HUES64 (cell line): ENCODE measurements around the gene FAM234B.

Experiments
- H3K27ac ChIP-seq: 2 replicates; pipeline ENCODE4 v1.7.0; 2013; ENCODE audit warnings: low read depth, low read length, inconsistent platforms
- H3K27me3 ChIP-seq: 2 replicates; pipeline ENCODE4 v1.6.1; 2013; ENCODE audit warnings: mild to moderate bottlenecking, low read length; ENCODE audit not compliant: insufficient read depth
- H3K36me3 ChIP-seq: 2 replicates; pipeline ENCODE4 v1.6.1; 2013; ENCODE audit warnings: mild to moderate bottlenecking, low read length; ENCODE audit not compliant: insufficient read depth
- H3K4me1 ChIP-seq: 2 replicates; pipeline ENCODE4 v1.6.1; 2013; ENCODE audit warnings: mild to moderate bottlenecking, low read length, moderate library complexity; ENCODE audit not compliant: insufficient read depth
- H3K4me3 ChIP-seq: 2 replicates; pipeline ENCODE4 v1.5.1; 2013; ENCODE audit warnings: mild to moderate bottlenecking, low read length, moderate library complexity
- H3K9ac ChIP-seq: 2 replicates; pipeline ENCODE4 v1.6.1; 2013; ENCODE audit warnings: mild to moderate bottlenecking, low read depth, low read length
- H3K9me3 ChIP-seq: 2 replicates; pipeline ENCODE4 v1.6.1; 2013; ENCODE audit warnings: low read depth, low read length; ENCODE audit not compliant: insufficient read depth
- WGBS: fragments of 150-250, 120-280 bp; methylation state at CpG from one replicate; pipeline ENCODE4 v1.1.7; 2013; ENCODE audit warnings: missing lambda C conversion rate; 5-methylcytosine and 5-hydroxymethylcytosine counted together

FAM234B gene

DNA sequence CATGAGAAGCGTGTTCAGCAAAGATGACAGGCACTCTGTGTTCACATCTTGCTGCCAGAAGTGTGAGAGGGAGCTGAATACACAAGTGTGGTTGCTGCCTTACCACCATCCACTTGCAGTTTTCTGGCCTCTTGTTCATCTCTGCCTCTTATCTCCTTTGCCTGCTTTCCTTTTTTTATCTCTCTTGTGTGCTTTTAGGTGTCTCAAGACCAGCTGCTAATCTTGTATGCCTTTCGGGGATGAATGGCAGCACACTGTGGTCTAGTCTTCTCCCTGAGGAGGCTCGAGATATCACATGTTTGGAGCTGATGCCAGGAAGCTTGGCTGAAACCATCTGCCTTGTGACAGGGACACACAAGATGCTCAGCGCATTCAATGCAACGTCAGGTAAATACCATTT is 17.2 kb downstream of the FAM234B start:
- Histone ChIP-seq H3K9ac (no peak overlapping the region), H3K4me3 (no peak overlapping the region), H3K27me3 (no peaks in the 10 kb centered on the region), H3K9me3 (no peaks in the 10 kb centered on the region), H3K27ac (no peak overlapping the region), H3K36me3 (peaks cover 69% of the 10 kb centered on the region), H3K4me1 (0 out of 2 replicates have a peak, but pooled peaks cover 3% of the 10 kb centered on the region)
- 88% methylated on average over 5 of the region's 5 CpGs for WGBS

DNA sequence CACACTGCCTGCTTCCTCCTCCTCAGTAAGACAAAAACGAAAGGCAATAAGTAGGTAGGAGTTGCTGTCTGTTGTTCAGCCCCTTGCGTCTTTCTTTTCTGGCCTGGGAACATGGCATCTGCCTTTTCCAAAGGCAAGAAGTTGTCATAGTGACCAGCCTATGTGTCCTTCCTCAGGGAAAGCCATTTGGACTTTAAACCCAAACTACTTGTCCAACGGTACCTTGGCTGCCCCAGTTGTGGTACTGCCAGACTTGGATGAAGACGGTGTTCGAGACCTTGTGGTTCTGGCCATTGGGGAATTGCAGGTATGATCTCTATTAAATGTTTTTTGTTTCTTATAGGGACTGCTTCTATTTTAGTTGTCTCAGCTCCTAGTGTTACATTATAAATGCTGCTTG is 18.5 kb downstream of the FAM234B start:
- H3K4me1 ChIP-seq: 0 out of 2 replicates have a peak, but pooled peaks cover 3% of the 10 kb centered on the region
- H3K27ac ChIP-seq: no peak overlapping the region
- H3K36me3 ChIP-seq: peaks cover 75% of the 10 kb centered on the region
- 93% methylated on average over 5 of the region's 5 CpGs for WGBS
- no peak overlapping the region for H3K9ac ChIP-seq
- H3K4me3 ChIP-seq: no peak overlapping the region
- no peaks in the 10 kb centered on the region for H3K27me3 ChIP-seq
- no peaks in the 10 kb centered on the region for H3K9me3 ChIP-seq

DNA sequence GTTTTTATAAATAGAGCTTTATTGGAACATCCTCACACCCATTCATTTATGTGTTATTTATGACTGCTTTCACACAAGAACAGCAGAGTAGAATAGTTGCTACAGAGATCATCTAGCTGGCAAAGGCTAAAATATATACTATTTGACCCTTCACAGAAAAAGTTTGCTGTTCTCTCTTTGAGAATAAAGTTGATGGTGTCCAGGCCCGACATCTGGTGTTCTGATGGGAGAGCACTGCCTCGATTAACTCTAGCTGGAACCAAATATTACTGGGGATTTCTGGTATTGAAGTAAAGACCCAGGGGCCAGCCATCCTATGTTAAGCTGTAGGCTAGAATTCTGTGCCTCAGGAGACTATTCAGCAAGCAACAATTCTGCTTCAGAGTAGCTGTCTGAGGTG is 21.8 kb downstream of the FAM234B start:
- Histone ChIP-seq H3K9ac (no peak overlapping the region), H3K27ac (no peak overlapping the region), H3K27me3 (no peaks in the 10 kb centered on the region), H3K4me1 (0 out of 2 replicates have a peak, but pooled peaks cover 3% of the 10 kb centered on the region), H3K9me3 (no peaks in the 10 kb centered on the region), H3K4me3 (no peak overlapping the region), H3K36me3 (peaks cover 67% of the 10 kb centered on the region)
- 95% methylated on average over 2 of the region's 2 CpGs for WGBS

DNA sequence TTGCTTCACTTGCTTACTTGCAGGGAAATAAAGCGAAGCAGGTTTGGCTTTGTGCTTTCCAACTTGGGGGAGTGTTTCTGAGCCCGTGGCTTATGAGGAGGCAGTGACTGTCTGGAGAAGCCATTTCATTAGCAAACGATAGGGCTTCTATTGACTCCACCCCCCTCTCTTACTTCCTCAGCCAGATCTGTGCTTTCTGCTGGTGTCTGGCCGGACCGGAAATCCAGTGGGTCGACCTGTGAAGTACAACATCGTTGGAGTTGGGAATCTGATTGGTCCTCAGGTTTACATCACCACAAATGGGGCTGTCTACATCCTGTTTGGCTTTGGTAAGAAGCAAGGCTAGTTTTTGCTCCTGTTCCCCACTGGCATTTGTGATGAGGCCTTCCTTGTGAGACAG is 22.3 kb downstream of the FAM234B start:
- no peak overlapping the region for H3K9ac ChIP-seq
- no peak overlapping the region for H3K4me3 ChIP-seq
- no peak overlapping the region for H3K27ac ChIP-seq
- H3K9me3 ChIP-seq: no peaks in the 10 kb centered on the region
- 95% methylated on average over 7 of the region's 7 CpGs for whole genome bisulfite sequencing
- H3K27me3 ChIP-seq: no peaks in the 10 kb centered on the region
- peaks cover 67% of the 10 kb centered on the region for H3K36me3 ChIP-seq
- 0 out of 2 replicates have a peak, but pooled peaks cover 3% of the 10 kb centered on the region for H3K4me1 ChIP-seq

DNA sequence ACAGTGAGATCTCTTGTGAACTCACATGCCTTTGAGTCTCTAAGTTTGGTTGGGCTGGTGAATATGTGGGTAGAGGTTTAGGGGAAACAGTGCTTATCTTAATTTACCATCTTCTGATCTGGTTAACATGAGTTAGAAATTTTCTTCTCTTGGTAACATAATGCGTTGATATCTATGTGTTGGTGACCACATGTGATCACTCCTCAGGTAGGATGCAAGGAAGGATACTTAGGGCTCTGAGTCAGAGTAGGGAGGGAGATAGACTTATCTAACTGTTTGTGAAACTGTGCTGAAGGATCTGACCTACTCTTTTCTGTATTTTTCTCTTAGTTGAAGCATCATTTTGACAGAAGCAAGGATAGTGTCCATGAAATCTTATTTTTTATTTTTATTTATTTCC is 23.1 kb downstream of the FAM234B start:
- Histone ChIP-seq H3K27ac (no peak overlapping the region), H3K36me3 (peaks cover 68% of the 10 kb centered on the region), H3K9ac (no peak overlapping the region), H3K4me1 (0 out of 2 replicates have a peak, but pooled peaks cover 3% of the 10 kb centered on the region), H3K27me3 (no peaks in the 10 kb centered on the region), H3K9me3 (no peaks in the 10 kb centered on the region), H3K4me3 (no peak overlapping the region)
- 96% methylated on average over 1 of the region's 1 CpG for WGBS

DNA sequence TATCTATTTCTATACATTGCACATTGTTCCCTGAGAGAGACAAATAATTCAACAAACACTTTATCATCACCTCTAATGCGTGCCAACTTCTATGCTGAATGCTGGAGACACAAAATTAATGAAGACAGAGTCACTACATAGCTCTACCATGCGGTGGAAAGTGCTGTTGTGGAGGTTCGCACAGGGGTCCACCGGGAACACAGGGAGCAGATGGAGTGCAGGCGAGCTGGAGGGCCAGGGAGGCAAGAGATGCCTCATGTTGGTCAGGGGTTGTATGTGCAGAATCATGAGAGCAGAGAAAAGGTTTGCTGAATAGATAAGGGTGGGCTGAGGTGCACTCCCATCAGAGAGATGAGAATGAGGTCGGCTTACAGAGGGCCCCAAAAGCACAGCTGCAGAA is 25.2 kb downstream of the FAM234B start:
- H3K9me3 ChIP-seq: no peaks in the 10 kb centered on the region
- WGBS: 92% methylated on average over 6 of the region's 6 CpGs

DNA sequence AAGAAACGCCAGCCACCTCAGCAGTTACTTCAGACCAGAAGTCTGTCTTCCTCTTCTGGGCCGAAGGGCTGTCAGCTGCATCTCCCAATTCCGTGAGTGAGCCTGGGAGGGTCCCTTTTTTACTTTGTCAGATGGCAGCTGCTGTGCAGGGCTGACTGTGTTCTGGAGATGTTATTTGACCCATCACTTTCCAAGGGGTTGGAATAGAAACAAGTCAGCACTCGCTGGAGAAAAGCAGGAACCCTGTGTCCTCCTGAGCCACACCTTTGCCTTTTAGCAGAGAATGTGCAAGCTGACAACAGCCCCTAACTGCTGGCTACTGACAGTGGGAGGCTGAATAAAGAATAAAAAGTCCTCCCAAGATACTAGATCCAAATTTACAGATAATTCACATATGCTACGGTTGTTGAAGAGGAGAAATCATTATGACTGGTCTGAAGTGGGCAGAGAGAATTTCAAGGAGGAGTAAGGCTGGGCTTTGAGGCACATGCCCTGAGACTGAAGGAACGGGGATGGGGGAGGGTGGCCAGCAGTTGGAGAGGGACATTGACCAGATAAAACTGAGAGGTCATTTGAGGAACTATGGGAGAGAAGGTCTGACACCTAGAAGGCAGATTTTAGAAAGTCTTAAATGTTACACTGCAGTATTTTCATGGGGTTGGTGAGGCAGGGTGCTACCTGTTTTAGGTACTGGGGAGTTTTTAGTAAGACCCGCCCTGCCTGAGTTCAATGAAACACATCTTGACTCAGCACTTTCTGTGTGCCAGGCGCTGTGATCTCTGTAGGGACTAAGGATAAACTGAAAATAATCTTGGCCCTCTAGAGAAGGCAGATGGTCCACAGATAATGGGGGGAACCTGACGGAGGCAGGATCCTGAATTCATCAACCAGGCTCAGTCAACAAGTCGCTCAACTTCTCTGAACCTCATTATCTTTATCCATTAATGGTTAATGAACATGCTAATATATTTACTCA is 27.4 kb downstream of the FAM234B start:
- Histone ChIP-seq H3K27me3 (no peaks in the 10 kb centered on the region), H3K9me3 (no peaks in the 10 kb centered on the region), H3K4me3 (no peak overlapping the region), H3K27ac (no peak overlapping the region), H3K36me3 (peaks cover 76% of the 10 kb centered on the region), H3K4me1 (no peaks in the 10 kb centered on the region), H3K9ac (no peak overlapping the region)
- WGBS: 85% methylated on average over 10 of the region's 10 CpGs

More for the DNA sequence above, 25.2 kb downstream of the FAM234B start:
- H3K27ac ChIP-seq: no peak overlapping the region
- H3K27me3 ChIP-seq: no peaks in the 10 kb centered on the region
- peaks cover 70% of the 10 kb centered on the region for H3K36me3 ChIP-seq
- H3K4me1 ChIP-seq: no peaks in the 10 kb centered on the region
- H3K9ac ChIP-seq: no peak overlapping the region
- no peak overlapping the region for H3K4me3 ChIP-seq

DNA sequence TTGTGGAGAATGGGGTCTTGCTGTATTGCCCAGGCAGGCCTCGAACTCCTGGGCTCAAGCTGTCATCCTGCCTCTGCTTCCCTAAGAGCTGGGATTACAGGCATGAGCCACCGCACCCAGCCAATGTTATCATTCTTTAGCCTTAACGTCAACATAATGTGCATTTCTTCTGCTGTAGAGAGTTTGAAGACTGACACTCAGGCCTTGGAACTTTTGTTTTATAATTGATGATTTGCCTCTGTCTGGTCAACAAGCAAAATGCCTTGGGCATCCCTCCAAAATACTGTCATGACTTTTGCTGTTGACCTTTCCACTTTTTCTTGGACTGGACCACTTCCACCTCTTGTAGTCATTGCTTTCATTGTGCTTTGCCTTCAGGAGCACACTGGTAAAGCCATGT is 29.0 kb downstream of the FAM234B start:
- H3K27ac ChIP-seq: no peak overlapping the region
- 97% methylated on average over 3 of the region's 3 CpGs for WGBS
- no peaks in the 10 kb centered on the region for H3K9me3 ChIP-seq
- H3K4me1 ChIP-seq: no peaks in the 10 kb centered on the region
- H3K36me3 ChIP-seq: peaks cover 65% of the 10 kb centered on the region
- no peak overlapping the region for H3K9ac ChIP-seq
- H3K4me3 ChIP-seq: no peak overlapping the region
- H3K27me3 ChIP-seq: no peaks in the 10 kb centered on the region

DNA sequence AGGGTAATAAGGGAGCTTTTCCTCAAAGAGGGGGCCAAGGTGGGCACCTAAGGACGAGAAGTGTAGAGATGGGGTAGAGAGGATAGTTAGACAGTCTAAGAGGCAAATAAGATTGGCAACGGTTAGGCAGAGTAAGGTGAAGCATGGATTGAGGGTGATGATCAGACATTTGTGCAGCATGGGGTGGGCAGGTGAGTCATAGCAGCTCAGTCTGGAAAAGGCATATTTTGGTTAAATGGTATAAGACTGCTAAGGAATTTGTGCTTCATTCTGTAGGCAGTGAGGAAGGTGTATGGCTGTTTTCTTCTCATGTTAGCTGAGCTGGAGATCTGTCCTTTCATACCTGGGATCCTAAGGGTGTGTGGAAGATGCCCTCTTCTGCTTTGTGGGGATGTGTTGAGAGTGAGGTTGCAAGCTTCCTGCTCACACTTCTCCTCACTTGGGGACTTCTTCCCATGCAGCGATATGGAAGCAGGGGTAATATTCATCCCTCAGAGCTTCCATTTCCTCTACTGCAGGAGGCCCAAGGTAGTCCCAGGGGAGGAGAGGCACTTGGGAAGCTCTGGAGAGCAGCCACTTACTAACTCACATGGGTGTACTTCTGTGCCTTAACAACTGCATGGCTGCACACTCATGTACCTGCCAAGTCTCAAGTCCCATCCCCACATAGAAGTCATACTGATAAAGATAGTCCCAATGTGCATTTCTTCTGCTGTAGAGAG is 30.4 kb downstream of the FAM234B start:
- no peaks in the 10 kb centered on the region for H3K27me3 ChIP-seq

DNA sequence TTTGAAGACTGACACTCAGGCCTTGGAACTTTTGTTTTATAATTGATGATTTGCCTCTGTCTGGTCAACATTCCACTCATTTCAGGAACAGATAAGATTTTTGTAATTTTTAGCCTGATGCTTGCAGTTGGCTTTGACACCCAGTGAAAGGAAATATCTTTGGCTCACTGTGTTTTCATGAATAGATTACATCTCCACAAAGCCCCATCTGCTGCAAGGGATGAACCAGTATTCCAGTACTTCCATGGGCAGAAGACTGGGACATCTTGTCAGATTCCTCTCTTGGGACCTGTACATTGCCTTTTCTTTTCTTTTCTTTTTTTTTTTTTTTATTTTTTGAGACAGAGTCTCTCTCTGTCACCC is 30.9 kb downstream of the FAM234B start:
- H3K4me1 ChIP-seq: peaks cover 4% of the 10 kb centered on the region
- no peaks in the 10 kb centered on the region for H3K9me3 ChIP-seq
- H3K27ac ChIP-seq: no peak overlapping the region

More for the DNA sequence above, 30.4 kb downstream of the FAM234B start:
- H3K9me3 ChIP-seq: no peaks in the 10 kb centered on the region
- no peak overlapping the region for H3K9ac ChIP-seq
- H3K4me3 ChIP-seq: no peak overlapping the region
- 90% methylated on average over 2 of the region's 3 CpGs for WGBS
- peaks cover 2% of the 10 kb centered on the region for H3K4me1 ChIP-seq
- peaks cover 52% of the 10 kb centered on the region for H3K36me3 ChIP-seq
- no peak overlapping the region for H3K27ac ChIP-seq

More for the DNA sequence above, 30.9 kb downstream of the FAM234B start:
- no peaks in the 10 kb centered on the region for H3K27me3 ChIP-seq
- peaks cover 52% of the 10 kb centered on the region for H3K36me3 ChIP-seq
- H3K4me3 ChIP-seq: no peak overlapping the region
- H3K9ac ChIP-seq: no peak overlapping the region
